ENCODE data around the gene BMPR1A.
"Not testable (repeated sequence)": the region's sequence is repeated elsewhere in the genome, so short reads cannot be mapped to it uniquely, and the experiment has no call there.

The BMPR1A gene

GRCh38 chr10:86848747-86849146, 92.3 kb downstream of the BMPR1A start:
- Histone ChIP-seq H3K36me3 (ENCODE audit: control insufficient read depth, insufficient read depth, low read length) (no peaks in the 10 kb centered on the region), H3K27me3 (ENCODE audit: control insufficient read depth, insufficient read depth, low read length) (no peaks in the 10 kb centered on the region), H3K4me1 (ENCODE audit: control insufficient read depth, insufficient read depth, low read length) (no peaks in the 10 kb centered on the region), H3K9ac (ENCODE audit: low read length) (no peak overlapping the region), H3K27ac (ENCODE audit: low read depth, low read length) (no peak overlapping the region), H3K4me3 (ENCODE audit: low read length) (no peak overlapping the region)

- no peaks in the 10 kb centered on the region for H3K36me3 ChIP-seq (ENCODE audit: control insufficient read depth, insufficient read depth, low read length)
- no peak overlapping the region for H3K4me3 ChIP-seq (ENCODE audit: low read length)
- H3K27me3 ChIP-seq (ENCODE audit: control insufficient read depth, insufficient read depth, low read length): no peaks in the 10 kb centered on the region
- H3K4me1 ChIP-seq (ENCODE audit: control insufficient read depth, insufficient read depth, low read length): no peaks in the 10 kb centered on the region
- H3K27ac ChIP-seq (ENCODE audit: low read depth, low read length): no peak overlapping the region
- H3K9ac ChIP-seq (ENCODE audit: low read length): no peak overlapping the region
Measured at GRCh38 chr10:86849181-86849894, 92.9 kb downstream of the BMPR1A start.

DNA sequence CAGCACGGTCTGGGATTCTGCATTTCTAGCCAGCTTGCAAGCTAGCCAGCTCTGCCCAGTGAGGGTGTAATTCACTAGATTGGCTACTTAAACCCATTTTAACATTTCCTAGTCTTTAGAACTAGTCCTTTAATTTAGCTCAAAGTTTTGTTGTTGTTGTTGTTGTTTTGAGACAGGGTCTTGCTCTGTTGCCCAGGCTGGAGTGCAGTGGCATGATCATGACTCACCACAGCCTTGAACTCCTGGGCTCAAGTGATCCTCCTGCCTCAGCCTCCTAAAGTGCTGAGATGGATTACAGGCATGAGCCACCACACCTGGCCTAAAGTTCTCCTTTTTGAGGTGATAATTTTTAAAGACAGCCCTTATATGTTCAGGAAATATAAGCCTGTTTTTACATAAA, 94.1 kb downstream of the BMPR1A start:
- H3K27ac ChIP-seq (ENCODE audit: low read depth, low read length): no peak overlapping the region
- no peaks in the 10 kb centered on the region for H3K27me3 ChIP-seq (ENCODE audit: control insufficient read depth, insufficient read depth, low read length)
- no peaks in the 10 kb centered on the region for H3K4me1 ChIP-seq (ENCODE audit: control insufficient read depth, insufficient read depth, low read length)
- no peak overlapping the region for H3K9ac ChIP-seq (ENCODE audit: low read length)
- no peaks in the 10 kb centered on the region for H3K36me3 ChIP-seq (ENCODE audit: control insufficient read depth, insufficient read depth, low read length)
- H3K4me3 ChIP-seq (ENCODE audit: low read length): no peak overlapping the region

DNA sequence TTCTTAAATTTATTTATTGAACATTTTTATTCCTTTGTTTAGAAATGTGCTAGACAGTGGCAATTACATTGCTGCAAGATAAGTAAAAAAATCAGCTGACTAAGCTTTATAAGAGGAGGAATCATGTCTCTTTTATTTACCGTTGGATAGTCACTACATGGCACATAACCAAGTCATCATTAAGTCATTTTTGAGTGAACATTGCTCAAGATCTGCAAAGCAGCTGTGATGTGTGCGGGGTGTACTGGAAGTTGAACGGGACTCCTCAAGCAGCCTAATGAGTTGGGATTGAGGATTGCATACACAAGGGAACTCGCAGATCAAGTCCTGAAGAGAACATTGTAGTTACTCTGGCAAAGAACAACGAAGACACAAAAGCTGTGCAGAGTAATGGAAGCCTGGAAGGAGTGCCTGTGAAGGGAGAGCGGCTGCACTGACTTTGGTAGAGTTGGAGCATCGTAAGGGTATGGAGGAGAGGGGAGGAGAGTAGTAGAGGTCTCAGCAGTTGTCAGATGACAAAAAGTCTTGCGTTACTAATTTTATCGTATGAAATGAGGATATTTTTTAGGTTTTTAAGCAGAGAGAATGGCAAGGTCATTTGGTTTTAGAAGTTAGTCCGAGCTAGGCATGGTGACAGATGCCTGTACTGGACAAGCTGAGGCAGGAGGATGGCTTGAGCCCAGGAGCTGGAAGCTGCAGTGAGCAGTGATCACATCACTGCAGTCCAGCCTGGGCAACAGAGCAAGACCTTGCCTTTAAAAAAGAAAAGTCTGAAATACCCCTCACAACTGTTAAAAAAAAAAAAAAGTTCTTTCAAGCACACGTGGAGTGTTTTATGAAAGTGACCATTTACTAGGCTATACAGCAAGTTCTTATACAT, 95.1 kb downstream of the BMPR1A start:
- no peak overlapping the region for H3K4me3 ChIP-seq (ENCODE audit: low read length)
- H3K27ac ChIP-seq (ENCODE audit: low read depth, low read length): no peak overlapping the region
- no peaks in the 10 kb centered on the region for H3K27me3 ChIP-seq (ENCODE audit: control insufficient read depth, insufficient read depth, low read length)
- H3K4me1 ChIP-seq (ENCODE audit: control insufficient read depth, insufficient read depth, low read length): no peaks in the 10 kb centered on the region
- no peaks in the 10 kb centered on the region for H3K36me3 ChIP-seq (ENCODE audit: control insufficient read depth, insufficient read depth, low read length)
- H3K9ac ChIP-seq (ENCODE audit: low read length): no peak overlapping the region

DNA sequence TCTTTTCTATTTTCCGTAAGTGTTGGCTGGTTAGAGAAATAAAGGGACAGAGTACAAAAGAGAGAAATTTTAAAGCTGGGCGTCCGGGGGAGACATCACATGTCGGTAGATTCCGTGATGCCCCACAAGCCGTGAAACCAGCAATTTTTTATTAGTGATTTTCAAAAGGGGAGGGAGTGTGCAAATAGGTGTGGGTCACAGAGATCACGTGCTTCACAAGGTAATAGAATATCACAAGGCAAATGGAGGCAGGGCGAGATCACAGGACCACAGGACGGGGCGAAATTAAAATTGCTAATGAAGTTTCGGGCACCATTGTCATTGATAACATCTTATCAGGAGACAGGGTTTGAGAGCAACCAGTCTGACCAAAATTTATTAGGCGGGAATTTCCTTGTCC, 97.2 kb downstream of the BMPR1A start:
- not testable (repeated sequence) for H3K9ac ChIP-seq (ENCODE audit: low read length); H3K36me3 ChIP-seq (ENCODE audit: control insufficient read depth, insufficient read depth, low read length); H3K27me3 ChIP-seq (ENCODE audit: control insufficient read depth, insufficient read depth, low read length); H3K27ac ChIP-seq (ENCODE audit: low read depth, low read length); H3K4me1 ChIP-seq (ENCODE audit: control insufficient read depth, insufficient read depth, low read length); H3K4me3 ChIP-seq (ENCODE audit: low read length)

- H3K4me1 ChIP-seq (ENCODE audit: control insufficient read depth, insufficient read depth, low read length): no peaks in the 10 kb centered on the region
- no peak overlapping the region for H3K9ac ChIP-seq (ENCODE audit: low read length)
- no peak overlapping the region for H3K4me3 ChIP-seq (ENCODE audit: low read length)
- no peak overlapping the region for H3K27ac ChIP-seq (ENCODE audit: low read depth, low read length)
- no peaks in the 10 kb centered on the region for H3K27me3 ChIP-seq (ENCODE audit: control insufficient read depth, insufficient read depth, low read length)
- H3K36me3 ChIP-seq (ENCODE audit: control insufficient read depth, insufficient read depth, low read length): no peaks in the 10 kb centered on the region
Measured at GRCh38 chr10:86855513-86855912, 99.1 kb downstream of the BMPR1A start.

- no peak overlapping the region for H3K4me3 ChIP-seq (ENCODE audit: low read length)
- H3K4me1 ChIP-seq (ENCODE audit: control insufficient read depth, insufficient read depth, low read length): no peaks in the 10 kb centered on the region
- H3K9ac ChIP-seq (ENCODE audit: low read length): no peak overlapping the region
- no peaks in the 10 kb centered on the region for H3K36me3 ChIP-seq (ENCODE audit: control insufficient read depth, insufficient read depth, low read length)
- H3K27ac ChIP-seq (ENCODE audit: low read depth, low read length): no peak overlapping the region
- H3K27me3 ChIP-seq (ENCODE audit: control insufficient read depth, insufficient read depth, low read length): no peaks in the 10 kb centered on the region
Measured at GRCh38 chr10:86856156-86856555, 99.7 kb downstream of the BMPR1A start.

DNA sequence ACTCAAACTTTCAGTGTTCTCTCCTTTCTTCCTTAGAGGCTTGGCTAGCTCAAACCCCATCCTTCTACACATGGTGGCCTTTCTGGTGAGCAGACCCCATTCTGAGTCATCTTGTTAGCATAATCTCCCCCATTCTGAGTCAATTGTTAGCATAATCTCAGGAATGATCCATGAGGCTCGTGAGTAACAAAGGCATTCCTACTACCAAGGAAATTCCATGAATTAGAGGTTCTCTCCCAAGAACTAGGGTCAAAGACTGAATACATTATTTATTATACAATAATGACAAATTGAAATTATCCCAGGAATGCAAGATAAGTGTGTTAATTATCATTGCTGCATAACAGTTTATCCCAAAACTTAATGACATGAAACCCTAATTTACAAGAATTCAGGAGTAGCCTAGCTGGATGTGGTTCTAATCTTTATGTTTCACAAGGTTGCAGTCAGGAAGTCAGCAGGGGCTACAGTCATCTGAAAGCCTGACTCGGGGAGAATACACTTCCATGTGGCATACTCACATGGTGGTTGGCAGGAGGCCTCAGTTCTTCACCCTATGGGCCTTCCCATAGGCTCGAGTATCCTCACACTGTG, 100.8 kb downstream of the BMPR1A start:
- no peak overlapping the region for H3K4me3 ChIP-seq (ENCODE audit: low read length)
- no peak overlapping the region for H3K9ac ChIP-seq (ENCODE audit: low read length)
- H3K36me3 ChIP-seq (ENCODE audit: control insufficient read depth, insufficient read depth, low read length): no peaks in the 10 kb centered on the region
- H3K27me3 ChIP-seq (ENCODE audit: control insufficient read depth, insufficient read depth, low read length): no peaks in the 10 kb centered on the region
- peaks cover 3% of the 10 kb centered on the region for H3K4me1 ChIP-seq (ENCODE audit: control insufficient read depth, insufficient read depth, low read length)
- H3K27ac ChIP-seq (ENCODE audit: low read depth, low read length): no peak overlapping the region

DNA sequence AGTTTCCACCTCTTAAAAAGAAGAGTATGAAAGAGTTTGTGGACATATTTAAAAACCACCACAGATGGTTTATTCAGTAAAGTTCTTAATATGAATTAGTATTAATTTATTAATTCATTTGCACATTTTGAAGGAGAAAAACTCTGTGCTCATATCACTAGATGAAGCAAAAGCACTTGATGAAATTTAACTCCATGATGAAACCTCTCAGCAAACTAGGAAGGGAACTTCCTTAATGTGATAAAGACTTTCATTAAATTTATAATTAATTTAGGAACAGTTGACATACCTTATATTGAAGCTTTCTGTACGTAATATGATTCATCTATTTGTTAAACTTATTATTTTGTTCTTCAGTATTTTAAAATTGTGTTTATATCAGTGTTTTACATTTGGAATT, 101.6 kb downstream of the BMPR1A start:
- Histone ChIP-seq H3K36me3 (ENCODE audit: control insufficient read depth, insufficient read depth, low read length) (no peaks in the 10 kb centered on the region), H3K27ac (ENCODE audit: low read depth, low read length) (no peak overlapping the region), H3K4me1 (ENCODE audit: control insufficient read depth, insufficient read depth, low read length) (peaks cover 7% of the 10 kb centered on the region), H3K9ac (ENCODE audit: low read length) (no peak overlapping the region), H3K4me3 (ENCODE audit: low read length) (no peak overlapping the region), H3K27me3 (ENCODE audit: control insufficient read depth, insufficient read depth, low read length) (no peaks in the 10 kb centered on the region)

DNA sequence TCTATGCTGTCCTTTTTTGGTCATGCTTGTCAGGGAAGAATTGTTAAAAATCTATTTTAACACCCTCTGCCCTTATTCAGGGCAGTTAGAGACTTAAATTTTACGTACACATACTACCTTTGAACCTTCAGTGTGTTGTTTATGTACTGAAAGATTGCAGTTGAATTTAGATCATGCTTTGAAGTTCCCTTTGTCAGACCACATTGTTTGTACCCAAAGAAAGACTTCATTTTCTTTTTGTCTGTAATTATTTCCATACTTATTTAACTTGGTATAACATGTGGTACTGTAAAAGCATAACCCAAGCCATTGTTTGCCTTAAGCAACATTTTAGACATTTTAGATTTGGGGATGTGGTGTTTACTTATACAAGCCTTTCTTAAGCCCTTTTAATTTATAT, 104.9 kb downstream of the BMPR1A start:
- Histone ChIP-seq H3K27me3 (ENCODE audit: control insufficient read depth, insufficient read depth, low read length) (no peaks in the 10 kb centered on the region), H3K4me1 (ENCODE audit: control insufficient read depth, insufficient read depth, low read length) (peaks cover 7% of the 10 kb centered on the region), H3K9ac (ENCODE audit: low read length) (no peak overlapping the region), H3K36me3 (ENCODE audit: control insufficient read depth, insufficient read depth, low read length) (no peaks in the 10 kb centered on the region), H3K4me3 (ENCODE audit: low read length) (no peak overlapping the region), H3K27ac (ENCODE audit: low read depth, low read length) (no peak overlapping the region)

GRCh38 chr10:86862373-86862772, 106.0 kb downstream of the BMPR1A start:
- Histone ChIP-seq H3K27ac (ENCODE audit: low read depth, low read length) (no peak overlapping the region), H3K4me3 (ENCODE audit: low read length) (no peak overlapping the region), H3K4me1 (ENCODE audit: control insufficient read depth, insufficient read depth, low read length) (peaks cover 7% of the 10 kb centered on the region), H3K27me3 (ENCODE audit: control insufficient read depth, insufficient read depth, low read length) (no peaks in the 10 kb centered on the region), H3K9ac (ENCODE audit: low read length) (no peak overlapping the region), H3K36me3 (ENCODE audit: control insufficient read depth, insufficient read depth, low read length) (no peaks in the 10 kb centered on the region)

DNA sequence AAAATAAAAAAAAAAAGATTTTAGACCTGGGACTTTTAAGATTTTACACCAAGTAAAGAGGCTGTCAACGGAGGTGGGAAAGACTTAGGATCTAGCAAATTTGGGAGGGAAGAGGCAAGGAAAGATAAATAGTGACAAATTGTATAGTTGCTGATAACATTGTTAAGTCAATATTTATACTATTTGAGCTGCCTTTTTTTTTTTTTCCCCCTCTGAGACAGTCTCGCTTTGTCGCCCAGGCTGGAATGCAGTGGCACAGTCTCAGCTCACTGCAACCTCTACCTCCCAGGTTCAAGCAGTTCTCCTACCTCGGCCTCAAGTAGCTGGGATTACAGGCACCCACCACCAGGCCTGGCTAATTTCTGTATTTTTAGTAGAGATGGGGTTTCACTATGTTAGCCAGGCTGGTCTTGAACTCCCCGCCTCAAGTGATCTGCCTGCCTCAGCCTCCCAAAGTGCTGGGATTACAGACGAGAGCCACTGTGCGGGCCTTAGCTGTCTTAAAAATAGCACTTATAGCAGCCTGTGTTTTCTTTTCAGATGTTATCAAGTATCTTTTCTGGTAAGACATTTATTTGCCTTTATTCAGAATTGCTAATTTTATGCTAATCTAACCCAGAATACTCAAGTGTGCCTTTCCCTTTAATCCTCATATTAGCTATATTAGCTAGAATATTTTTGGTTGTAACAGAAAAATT, 106.5 kb downstream of the BMPR1A start:
- Histone ChIP-seq H3K36me3 (ENCODE audit: control insufficient read depth, insufficient read depth, low read length) (no peaks in the 10 kb centered on the region), H3K4me1 (ENCODE audit: control insufficient read depth, insufficient read depth, low read length) (peaks cover 7% of the 10 kb centered on the region), H3K27me3 (ENCODE audit: control insufficient read depth, insufficient read depth, low read length) (no peaks in the 10 kb centered on the region), H3K9ac (ENCODE audit: low read length) (no peak overlapping the region), H3K27ac (ENCODE audit: low read depth, low read length) (no peak overlapping the region), H3K4me3 (ENCODE audit: low read length) (no peak overlapping the region)

Measured in rectal smooth muscle tissue (tissue), 1 donor.